Measurements from ENCODE around the gene PTPRN2.
"Not testable (repeated sequence)": the region's sequence is repeated elsewhere in the genome, so short reads cannot be mapped to it uniquely, and the experiment has no call there.

The PTPRN2 gene

DNA sequence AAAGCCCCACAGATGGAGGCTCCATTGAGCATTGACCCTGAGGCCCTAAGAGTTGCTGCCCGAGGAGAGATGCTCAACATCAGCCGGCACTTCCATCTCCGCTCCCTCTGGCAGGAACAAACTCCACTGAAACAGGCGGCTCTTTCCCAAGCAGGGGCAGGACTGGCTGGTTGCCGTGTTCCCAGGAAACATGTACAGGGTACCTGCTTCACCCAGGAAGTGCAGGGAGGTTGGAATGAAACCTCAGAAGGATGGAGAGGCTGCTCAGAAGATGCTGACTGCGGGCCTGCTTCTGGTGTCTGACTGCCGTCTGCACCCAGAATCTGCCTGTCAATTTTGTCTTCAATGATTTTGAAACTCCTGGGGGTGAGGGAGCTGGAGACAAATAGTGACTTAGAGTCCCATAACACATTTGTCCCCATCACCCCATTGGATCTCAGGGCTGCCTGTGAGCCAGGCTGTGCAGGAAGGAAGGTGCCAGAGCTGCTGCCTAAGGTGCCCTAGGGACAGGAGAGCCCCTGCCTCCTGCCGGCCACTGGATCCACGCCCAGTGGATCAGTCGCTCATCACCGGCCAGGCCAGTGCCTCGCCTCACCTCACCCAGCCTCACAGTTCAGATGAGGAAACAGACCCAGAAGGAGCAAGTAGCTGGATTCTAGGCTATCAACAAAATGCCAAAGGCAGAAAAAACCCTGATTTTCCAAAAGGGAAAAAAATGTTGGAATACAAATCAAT lies 237.3 kb downstream of the PTPRN2 start:
- no peak for DNase-seq (ENCODE audit: low spot score)

DNA sequence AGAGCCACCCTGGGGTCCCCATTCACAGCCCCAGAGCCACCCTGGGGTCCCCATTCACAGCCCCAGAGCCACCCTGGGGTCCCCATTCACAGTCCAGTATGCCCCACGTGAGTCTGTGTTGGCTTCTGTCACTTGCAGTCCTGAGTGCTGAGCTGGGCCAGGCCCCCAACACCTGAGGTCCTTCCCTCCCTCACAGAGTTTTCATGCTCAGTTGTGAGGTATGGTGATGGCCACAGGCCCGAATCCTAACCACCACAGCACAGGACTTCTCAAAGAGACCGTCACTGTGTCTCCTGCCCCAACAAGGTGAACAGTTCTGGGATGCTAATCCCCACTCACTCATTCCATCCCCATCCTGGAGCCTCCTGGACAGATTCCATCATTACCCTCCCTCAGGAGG lies 239.2 kb downstream of the PTPRN2 start:
- no peak for DNase-seq (ENCODE audit: low spot score)

DNA sequence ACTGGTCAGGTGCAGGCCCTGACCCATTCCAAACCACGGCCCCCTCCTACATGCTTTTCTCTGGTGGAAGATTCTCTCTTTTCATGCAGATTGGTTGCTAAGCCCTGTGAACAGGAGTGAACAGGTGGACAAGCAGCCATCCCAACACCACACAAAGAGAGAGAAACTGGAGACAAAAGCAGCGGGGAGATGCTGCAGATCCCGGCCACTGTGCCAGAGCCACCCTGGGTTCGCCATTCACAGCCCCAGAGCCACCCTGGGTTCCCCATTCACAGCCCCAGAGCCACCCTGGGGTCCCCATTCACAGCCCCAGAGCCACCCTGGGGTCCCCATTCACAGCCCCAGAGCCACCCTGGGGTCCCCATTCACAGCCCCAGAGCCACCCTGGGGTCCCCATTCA lies 239.6 kb downstream of the PTPRN2 start:
- DNase-seq (ENCODE audit: low spot score): not testable (repeated sequence)

DNA sequence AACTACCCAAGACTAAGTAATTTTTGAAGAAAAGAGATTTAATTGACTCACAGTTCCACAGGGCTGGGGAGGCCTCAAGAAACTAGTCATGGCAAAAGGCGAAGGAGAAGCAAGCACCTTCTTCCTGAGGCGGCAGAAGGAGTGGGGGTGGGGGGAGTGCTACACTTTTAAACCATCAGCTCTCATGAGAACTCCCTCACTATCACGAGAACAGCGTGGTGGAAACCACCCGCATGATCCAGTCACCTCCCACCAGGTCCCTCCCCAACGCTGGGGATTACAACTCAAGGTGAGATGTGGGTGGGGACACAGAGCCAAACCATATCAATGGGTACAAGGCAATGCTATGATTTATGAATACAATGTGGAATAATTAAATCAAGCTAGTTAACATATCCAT lies 241.9 kb downstream of the PTPRN2 start:
- no peak for DNase-seq (ENCODE audit: low spot score)

DNA sequence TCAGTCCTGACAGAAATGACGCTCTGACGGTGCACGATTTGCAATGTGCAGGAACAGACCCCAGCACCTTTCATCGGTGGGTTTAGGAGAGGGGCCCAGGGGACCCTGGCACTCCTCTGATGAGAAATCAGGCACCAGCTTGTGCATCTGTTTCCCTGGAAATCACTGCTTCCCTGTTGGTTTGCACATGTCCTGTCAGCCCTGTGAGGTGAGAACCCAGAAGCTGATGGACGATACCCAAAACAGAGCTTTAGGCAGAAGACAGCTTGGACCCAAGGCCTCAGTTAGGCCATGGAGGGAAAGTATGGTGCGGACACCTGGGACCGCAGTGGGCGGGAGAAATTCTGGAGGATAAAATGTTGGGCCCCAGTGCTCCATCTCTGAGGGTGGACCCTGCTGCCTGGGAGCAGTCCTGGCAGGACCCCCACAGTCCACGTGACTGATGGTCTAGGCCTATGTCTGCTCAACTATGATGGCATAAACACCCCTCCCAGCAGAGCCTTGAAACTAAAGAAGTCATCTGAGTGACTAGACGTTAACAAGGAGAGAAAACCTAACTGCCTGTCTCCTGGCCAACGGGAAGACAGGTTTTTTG lies 242.8 kb downstream of the PTPRN2 start:
- DNase-seq (ENCODE audit: low spot score): no peak

DNA sequence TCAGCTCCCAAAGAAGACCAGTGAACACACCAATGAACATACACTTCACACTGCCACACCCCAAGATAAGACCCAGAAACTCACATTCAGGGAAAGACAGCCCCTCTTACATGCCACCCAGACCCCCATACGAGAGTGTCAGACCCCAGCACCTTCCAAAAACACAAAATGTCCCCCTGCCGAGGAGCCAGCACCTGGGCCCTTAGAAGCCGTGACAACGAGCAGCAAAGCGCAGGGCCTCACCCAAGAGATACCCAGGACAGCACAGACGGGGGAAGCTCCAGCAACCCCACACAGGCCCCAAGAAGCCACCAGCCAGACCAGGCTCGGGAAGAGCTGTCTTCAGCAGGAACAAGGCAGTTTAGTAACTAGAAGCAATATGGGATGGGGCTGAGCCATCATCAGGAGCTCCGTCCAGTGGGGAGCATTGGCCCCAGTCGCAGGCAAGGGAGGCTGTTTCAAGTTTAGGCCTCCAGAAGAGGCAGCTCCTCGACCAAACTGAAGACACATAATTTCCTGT lies 243.6 kb downstream of the PTPRN2 start:
- no peak for DNase-seq (ENCODE audit: low spot score)

DNA sequence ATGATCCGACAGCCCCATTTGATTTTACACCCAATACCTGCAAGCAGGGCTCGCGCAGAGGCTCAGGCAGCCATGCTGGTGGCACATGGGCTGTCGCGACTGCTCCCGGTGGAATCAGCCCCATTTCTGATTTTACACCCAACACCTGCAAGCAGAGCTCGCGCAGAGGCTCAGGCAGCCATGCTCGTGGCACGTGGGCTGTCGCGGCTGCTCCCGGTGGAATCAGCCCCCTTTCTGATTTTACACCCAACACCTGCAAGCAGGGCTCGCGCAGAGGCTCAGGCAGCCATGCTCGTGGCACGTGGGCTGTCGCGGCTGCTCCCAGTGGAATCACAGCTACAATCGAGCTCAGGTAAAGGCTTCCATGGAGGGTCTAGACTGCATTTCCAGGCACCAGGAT lies 244.1 kb downstream of the PTPRN2 start:
- no peak for DNase-seq (ENCODE audit: low spot score)

DNA sequence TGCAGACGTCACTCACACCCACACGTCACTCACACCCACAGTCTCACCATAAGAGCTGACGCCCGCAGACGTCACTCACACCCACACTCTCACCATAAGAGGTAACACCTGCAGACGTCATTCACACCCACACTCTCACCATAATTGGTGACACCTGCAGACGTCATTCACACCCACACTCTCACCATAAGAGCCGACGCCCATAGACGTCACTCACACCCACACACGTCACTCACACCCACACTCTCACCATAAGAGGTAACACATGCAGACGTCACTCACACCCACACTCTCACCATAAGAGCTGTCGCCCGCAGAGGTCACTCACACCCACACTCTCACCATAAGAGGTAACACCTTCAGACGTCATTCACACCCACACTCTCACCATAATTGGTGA lies 246.5 kb downstream of the PTPRN2 start:
- not testable (repeated sequence) for DNase-seq (ENCODE audit: low spot score)

DNA sequence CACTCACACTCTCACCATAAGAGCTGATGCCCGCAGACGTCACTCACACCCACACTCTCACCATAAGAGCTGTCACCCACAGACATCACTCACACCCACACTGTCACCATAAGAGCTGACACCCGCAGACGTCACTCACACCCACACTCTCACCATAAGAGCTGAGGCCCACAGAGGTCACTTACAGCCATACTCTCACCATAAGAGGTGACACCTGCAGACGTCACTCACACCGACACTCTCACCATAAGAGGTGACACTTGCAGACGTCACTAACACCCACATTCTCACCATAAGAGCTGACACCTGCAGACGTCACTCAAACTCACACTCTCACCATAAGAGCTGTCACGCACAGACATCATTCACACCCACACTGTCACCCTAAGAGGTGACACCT lies 250.7 kb downstream of the PTPRN2 start:
- not testable (repeated sequence) for DNase-seq (ENCODE audit: low spot score)

DNA sequence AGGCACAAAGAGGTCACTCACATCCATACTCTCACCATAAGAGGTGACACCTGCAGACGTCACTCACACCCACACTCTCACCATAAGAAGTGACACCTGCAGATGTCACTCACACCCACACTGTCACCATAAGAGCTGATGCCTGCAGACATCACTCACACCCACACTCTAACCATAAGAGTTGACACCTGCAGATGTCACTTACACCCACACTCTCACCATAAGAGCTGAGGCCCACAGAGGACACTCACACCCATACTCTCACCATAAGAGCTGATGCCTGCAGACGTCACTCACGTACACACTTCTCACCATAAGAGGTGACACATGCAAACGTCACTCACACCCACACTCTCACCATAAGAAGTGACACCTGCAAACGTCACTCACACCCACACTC lies 255.1 kb downstream of the PTPRN2 start:
- DNase-seq (ENCODE audit: low spot score): not testable (repeated sequence)

DNA sequence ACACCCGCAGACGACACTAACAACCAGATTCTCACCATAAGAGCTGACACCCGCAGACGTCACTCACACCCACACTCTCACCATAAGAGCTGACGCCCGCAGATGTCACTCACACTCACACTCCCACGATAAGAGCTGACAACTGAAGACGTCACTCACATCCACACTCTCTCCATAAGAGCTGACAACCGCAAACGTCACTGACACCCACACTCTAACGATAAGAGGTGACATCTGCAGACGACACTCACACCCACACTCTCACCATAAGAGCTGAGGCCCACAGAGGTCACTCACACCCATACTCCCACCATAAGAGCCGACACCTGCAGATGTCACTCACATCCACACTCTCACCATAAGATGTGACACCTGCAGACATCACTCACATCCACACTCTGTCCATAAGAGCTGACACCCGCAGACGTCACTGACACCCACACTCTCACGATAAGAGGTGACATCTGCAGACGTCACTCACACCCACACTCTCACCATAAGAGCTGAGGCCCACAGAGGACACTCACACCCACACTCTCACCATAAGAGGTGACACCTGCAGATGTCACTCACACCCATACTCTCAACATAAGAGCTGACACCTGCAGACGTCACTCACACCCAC lies 255.7 kb downstream of the PTPRN2 start:
- not testable (repeated sequence) for DNase-seq (ENCODE audit: low spot score)

DNA sequence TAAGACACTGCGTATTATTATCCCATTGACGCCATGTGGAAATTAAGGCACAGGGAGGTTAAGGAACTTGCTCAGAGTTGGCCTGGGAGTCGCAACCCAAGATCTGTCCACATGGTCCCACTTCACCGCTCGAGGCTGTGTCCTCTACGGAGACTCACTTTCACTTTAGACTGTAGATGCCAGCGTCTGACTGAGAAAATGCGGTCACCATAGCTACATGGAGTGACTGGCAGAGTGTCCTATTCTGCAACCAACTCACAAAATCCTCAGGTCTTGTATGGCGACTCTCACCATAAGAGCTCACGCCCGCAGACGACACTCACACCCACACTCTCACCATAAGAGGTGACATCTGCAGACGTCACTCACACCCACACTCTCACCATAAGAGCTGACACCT lies 257.9 kb downstream of the PTPRN2 start:
- DNase-seq (ENCODE audit: low spot score): no peak

DNA sequence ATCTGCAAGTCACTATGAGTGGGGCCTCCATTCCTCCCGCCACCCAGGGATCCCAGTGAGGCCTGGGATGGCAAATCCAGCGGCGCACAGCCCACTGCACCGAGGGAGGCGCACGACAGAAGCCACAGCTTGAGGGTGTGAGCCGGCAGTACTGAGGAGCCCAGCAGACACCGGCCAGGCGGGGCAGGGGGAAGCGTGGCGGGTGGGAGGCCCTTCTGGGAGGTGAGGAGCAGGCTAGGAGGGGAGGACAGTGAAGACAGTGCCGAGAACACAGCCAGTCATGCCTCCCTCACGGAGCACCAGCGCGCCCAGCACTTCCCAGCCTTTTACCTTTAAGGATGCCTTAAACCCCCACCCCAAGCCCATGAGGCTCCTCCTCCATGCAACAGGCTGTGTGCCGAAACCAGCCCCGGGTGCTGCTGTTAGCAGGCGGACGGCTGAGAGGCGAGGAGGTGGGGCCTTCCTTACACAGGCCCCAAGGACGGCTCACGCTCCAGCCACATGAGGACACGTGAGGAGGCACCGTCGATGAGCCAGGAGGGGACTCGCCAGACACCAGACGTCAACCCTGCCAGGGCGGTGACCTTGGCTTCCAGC lies 258.5 kb downstream of the PTPRN2 start:
- DNase-seq (ENCODE audit: low spot score): no peak

DNA sequence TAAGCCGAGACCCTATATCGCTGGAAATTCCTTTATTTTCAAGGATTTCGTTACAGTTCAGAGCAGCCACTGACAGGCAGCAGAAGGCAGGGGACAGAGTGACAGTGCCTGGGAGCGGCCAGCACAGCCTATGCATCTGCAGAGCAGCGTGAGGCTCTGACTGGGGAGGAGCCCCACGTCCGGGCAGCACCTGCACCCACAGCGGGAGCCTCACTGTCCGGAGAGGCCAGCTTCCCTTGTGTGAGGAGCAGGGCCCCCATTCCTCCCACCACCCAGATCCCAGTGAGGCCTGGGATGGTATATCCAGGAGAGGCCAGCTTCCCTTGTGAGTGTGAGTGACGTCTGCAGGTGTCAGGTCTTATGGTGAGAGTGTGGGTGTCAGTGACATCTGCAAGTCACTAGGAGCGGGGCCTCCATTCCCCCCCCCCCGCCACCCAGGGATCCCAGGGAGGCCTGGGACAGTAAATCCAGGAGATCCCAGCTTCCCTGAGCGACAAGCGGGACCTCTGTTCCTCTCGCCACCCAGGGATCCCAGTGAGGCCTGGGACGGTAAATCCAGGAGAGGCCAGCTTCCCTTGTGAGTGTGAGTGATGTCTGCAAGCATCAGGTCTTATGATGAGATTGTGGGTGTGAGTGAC lies 259.1 kb downstream of the PTPRN2 start:
- DNase-seq (ENCODE audit: low spot score): no peak

DNA sequence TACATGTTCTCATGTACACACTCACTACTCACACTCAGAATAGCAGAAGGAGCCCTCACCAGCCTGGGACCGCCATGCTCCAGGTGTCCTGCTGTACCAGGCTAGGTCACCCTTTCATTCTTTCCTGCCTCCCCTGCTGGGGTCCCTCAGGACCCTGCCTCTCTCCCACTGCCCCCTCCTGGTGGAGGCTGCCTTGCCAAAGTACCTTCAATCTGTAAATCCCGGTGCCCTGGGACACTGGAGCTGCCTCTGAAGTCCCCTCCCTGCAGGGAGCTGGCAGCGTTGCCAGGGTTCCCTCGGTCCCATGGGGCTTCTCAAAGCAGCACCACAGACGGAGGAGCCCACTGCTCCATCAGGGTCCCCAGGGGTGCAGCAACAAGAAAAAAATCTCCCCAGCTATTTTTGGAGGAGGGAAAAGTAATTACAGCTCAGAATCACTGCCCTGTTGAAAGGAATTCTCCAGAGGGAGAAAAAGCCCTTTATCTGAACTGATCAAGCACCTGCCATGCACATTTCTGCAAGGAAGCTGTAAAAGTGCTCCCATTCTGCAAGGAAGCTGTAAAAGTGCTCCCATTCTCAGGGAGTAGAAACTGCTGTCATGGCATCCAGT lies 259.9 kb downstream of the PTPRN2 start:
- DNase-seq (ENCODE audit: low spot score): no peak

DNA sequence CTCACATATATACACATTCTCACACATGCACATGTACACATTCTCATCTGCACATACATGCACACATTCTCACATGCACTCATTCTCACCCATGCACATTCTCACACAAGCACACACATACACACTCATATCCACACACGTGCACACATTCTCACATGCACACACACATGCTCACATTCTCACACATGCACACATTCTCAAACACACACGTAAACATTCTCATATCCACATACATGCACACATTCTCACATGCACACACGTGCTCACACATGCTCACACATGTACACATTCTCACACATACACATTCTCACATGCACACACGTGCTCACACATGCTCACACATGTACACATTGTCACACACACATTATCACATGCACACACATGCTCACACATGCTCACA lies 260.6 kb downstream of the PTPRN2 start:
- no peak for DNase-seq (ENCODE audit: low spot score)

DNA sequence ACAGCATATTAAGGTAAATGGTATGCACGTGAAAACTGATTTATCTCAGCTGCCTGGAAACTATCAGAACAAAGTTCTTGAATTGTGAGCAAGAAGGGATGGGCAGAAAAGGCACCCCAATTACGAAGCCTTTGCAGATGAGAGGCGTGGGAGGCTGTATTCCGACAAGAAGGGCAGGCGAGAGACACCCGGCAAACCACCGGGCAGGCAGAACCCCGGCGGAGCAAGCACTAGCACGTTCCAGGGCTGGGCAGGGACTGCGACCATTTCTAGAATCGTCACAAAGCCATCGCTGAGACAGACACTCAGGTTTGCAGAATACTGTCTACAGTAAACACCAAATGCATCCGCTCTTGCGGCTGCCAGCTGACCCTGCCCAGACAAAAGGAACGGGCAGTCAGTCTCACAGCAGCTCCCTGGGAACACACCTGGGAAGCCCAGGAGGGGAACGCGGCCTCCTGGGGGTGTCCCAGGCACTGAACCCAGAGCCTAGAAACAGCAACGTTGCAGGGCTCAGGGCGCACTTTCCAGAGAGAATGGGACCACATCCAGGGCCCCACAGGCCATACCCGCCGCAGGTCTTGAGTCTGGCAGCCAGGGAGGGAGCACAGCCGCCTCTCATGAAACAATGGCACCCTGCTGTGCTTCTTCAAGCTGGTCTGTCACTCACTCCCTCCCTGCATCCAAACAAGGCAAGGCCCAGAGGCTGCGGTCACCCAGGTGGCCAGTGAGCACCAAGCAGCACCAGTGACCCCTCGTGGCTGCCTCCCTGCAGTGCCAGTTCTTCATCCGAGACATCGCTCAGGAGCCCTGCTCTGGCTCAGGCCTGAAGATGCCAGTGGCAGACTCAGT lies 261.9 kb downstream of the PTPRN2 start:
- no peak for DNase-seq (ENCODE audit: low spot score)

DNA sequence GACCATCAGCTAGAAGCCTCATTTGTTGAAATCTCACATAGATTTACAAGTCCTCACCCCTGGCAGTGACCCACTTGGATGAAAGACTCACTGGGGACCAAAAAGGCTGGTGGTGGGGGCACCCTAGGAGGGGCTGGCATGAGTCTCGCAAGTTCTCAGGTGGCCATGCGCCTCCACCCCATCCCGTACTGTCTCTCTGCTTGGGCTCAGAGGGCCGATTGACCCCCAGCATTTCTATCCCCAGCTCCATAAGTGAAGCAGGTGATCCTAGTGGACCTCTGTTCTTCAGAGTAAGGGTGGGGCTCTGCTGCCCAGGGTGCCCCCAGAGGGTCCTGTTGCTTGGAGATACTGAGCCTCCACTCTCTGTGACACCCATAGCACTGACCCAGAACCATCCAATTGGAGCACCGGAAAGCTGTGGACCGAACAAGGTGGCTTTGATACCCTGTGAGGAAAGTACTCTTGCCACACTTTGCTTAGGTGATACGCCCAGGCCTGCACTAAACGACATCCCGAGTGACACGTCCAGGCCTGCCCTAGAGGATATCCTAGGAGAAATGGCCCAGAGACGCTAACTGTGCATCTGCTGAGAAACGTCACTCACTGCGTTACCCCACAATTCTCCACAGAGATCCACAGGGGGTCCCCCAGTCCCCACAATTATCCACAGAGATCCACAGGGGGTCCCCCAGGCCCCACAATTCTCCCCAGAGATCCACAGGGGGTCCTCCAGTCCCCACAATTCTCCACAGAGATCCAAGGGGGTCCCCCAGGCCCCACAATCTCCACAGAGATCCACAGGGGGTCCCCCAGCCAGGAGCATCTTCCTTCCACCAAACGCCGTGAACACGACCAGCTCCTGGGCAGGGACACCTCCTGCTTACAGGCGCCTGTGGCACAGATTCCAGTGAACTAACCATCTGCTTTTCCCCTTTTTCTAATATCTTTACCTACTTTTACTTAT lies 262.9 kb downstream of the PTPRN2 start:
- DNase-seq (ENCODE audit: low spot score): no peak

DNA sequence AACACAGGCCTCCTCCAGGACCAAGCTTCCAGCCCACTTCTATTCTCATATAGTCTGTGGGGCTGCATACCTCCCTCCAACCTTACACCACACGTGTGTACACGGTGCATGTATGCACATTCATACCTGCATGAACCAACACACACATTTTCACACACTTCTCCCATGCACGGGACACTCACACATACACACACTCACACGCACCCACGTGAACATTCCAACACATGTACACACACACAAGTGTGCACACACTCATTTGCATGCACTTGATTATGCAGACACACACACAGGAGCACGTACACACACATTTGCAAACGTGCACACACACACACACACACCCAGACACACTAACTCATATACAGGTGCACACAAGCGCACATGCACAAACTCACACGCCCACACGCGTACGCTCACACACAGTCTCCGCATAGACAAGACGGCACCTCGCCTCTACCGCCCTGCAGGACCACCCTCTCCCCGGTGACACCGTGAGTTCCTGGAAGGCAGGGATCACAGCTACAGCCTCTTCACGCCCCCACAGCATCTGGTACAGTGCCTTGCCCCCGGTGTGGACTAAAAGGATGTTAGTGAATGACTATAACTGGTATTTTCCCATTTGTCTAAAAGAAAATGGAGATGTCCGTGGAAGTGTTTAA lies 263.8 kb downstream of the PTPRN2 start:
- DNase-seq (ENCODE audit: low spot score): no peak

All from LoVo (cell line).